WI38 (cell line): ENCODE results near the gene TLE1.
A peak's percentile ranks its signal among the peaks of the same experiment; 100 is the strongest.

ENCODE experiments used
- H3K4me3 ChIP-seq: 2 replicates; pipeline ENCODE4 v1.5.1; 2011; ENCODE audit warnings: low read depth, mild to moderate bottlenecking, control low read depth, low read length
- CTCF ChIP-seq: IDR thresholded peaks from 2 replicates; pipeline ENCODE4 v1.5.1; 2012; ENCODE audit warnings: low read depth, mild to moderate bottlenecking, control low read depth, low read length

TLE1 gene

DNA sequence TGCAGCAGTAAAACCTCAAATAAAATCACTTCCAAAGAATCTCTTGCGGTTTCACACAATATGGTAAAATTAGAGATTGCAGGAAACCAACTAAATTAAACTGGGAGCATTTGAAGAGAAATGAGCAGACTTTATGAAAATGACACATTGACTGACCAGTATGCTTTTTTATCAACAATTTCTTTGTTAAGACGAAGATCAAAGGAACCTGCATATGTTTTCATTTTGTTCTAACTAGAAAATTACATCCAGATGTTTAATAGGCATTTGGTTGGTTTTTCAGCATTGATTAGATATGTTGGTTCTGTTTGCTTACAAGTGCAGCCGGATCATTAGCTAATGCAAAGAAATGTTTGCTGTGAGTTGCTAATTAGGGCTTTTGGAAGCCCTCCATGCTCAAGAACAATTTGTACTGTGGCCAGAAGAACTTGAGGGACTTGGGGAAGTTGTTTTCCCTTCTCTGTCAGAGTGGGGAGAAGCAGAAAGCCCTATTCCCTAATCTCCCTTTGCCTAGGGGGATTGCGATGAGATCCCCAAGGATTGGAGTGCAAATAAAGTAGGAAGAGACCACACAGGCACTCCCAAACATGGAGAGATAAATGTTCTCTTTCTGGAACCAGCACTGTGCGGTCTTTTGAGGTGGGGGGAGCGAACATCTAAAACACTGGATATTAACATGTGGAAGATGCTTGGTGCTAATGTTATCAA is 4.5 kb upstream of the TLE1 start:
- no peak for TF ChIP-seq CTCF
- H3K4me3 ChIP-seq: no peak overlapping the region

DNA sequence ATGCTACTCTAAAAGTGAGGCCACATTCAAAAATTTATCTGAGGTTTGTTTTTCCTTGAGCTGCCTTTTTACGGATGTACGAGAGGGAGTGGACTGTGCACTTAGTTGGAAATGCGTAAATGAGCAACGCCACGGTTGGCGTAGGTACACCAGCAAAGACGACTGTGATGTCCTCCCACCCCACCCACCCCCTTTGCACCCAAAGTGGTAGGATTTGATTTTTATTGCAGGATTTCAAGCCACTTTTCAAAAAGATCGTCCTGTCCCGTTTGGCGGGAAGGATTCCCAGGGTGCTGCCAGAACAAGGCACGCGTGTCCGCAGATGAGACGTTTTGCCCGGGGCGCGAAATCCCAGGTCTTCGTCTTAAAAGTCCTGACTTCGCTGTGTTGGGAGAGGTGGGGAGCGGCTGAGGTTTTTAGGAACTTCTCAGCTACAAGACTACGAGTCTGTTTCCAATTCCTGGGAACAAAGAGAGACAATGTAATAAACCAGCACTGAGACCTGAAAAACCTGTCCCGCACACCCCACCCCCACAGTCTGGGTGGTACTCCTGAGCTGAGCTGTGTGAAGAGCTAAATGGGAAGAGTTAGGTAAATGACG is 1.0 kb upstream of the TLE1 start:
- no peak for TF ChIP-seq CTCF
- peak overlapping the region; percentile 70 for H3K4me3 ChIP-seq

- peak overlapping the region; percentile 88 for H3K4me3 ChIP-seq
Observed at GRCh38 chr9:81689093-81689342, 329 bp downstream of the TLE1 start.

DNA sequence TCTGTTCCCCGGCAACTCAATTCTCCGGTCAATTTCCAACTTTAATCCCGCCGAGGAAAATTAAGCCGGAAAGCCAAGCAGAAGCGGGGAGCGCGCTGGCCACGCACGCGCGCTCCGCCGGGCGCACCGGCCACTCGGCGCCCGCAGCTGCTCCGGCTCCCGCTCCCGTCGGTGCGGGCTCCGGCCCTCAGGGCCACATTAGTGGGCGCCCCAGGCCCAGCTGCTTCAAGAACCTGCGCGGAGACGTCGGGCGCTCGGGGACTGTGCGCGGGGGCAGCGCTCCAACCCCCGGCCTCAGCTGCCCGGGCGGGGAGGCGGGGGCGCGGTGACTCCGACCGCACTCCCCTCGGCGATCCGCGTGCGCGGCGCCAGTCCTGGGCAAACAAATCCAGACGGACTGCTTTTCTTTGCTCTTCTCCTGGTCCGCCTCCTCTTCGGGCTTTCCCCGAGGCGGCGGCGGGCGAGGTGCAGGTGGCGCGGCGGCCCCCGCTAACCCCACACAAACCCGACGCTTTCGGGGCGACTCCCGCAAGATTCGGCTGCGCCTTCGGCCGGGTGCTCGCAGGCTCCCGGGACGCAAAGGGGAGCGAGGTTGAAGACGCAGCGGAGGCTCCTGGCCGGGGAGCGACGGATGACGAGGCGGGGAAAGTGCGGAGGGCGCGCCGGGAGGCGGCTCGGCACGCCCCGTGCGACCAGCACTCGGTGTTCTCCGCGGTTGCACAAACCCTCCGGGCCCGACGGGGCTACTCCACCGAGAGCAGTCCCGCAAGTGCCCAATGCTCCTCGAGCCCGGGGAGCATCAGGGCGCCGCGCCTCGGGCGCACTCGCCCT is 870 bp downstream of the TLE1 start:
- peak overlapping the region; percentile 88 for H3K4me3 ChIP-seq

GRCh38 chr9:81687521-81688261 is 1.7 kb downstream of the TLE1 start:
- H3K4me3 ChIP-seq: peak overlapping the region; percentile 88
- TF ChIP-seq CTCF: no peak

DNA sequence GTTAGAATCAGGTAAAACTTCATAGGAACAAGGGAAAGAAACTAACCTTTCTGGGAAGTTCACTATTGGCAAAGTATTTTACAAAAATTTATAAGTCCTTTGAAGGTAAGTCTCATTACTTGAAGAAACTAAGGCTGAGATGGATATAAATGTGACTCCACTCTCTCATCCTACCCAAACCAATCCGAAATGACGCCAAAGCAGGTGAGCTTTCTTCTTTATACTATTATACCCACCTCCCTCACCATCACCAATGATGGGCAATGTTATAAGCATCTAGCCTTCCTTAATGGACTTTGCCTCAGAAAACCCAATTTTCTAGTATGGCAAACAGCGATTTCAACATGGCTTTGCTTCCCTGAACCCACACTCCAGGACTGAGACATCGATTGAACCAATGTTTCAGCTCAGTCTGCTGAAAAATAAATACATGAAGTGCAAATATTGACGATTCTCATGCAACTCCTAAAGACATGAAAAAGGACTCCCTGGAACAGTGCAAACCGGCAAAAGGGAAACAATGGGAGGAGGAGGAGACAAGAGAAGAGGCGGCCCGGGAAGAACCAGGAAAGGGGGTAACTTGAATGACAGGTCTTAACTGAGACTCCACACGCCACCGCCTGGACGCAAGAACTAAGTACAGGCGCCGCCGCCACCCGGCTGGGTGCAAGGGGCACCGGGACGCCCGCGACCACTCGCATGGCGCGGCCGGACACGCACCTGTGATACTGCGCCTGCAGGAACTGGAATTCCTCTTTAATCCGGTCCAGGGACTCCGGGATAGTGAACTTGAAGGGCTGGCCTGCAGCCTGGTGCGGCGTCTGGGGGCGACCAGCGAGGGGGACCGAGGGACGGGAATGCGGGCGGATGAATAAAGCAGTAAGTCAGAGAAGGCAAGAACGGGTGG is 2.5 kb downstream of the TLE1 start:
- peak overlapping the region; percentile 88 for H3K4me3 ChIP-seq
- peak; percentile 56 for TF ChIP-seq CTCF

- peak overlapping the region; percentile 88 for H3K4me3 ChIP-seq
- TF ChIP-seq CTCF: no peak
Observed at GRCh38 chr9:81685763-81686613, 3.4 kb downstream of the TLE1 start.
